ENCODE data around the gene PHLDB3.

The PHLDB3 gene

DNA sequence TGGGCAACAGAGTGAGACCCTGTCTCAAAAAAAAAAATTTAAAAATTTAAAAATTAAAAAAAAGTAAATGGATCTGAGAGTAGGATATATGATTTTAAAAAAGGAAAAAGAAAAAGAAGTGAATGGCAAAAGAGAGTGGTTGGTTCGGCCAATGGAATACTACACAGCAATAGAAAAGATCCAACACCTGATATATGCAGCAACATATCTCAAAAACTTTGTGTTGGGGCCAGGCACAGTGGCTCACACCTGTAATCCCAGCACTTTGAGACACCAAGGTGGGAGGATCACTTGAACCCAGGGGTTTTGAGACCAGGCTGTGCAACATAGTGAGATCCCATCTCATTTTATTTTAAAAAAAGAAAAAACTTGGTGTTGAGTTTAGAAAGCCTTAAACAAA lies 37.8 kb downstream of the PHLDB3 start:
- in situ Hi-C loops (cut with MboI; ENCODE audit: low pct_unique_long_range_greater_than_20kb, low sequenced_read_pairs, unreplicated experiment), result no loop called here
- DNase-seq (ENCODE audit: low spot score), result no peak

DNA sequence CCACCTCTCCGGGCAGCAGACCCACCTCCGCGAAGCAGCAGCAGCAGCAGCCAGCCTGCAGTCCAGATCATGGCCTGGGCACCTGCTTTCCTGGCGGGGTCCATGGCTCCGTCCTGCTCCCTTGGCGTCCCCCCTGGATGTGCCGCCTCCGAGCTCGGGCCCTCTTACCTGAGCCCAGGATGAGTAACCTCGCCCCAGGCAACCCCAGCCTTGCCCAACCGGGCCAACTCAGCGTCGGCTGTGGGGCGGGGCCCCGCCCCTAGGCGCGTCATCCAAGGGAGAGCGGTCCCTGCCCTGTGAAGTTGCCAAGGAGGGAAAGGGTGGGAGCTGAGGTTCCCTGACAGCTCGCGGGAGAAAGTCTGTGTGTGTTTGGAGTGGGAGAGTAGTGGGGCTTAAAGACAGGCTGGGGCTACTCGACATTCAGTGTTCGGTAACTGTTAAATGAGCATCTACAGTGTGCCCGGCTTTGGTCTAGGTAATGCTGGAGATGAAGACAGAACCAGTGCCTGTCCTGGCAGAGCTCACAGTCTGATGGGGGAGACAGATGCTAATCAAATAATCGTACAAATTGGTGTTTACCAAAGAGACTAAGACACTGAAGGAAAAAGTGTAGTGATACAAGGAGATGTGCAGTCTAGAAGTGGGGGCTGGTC lies 39.0 kb downstream of the PHLDB3 start, which contains the start of gene LYPD3:
LYPD3 (minus strand) TSS at position 141 of the 653 bp plus-strand sequence; CDS start at position 104, 37 bp downstream.
- in situ Hi-C loops (cut with MboI; ENCODE audit: low pct_unique_long_range_greater_than_20kb, low sequenced_read_pairs, unreplicated experiment), result no loop called here
- no peak for DNase-seq (ENCODE audit: low spot score)
- TF ChIP-seq, protein P1, sequence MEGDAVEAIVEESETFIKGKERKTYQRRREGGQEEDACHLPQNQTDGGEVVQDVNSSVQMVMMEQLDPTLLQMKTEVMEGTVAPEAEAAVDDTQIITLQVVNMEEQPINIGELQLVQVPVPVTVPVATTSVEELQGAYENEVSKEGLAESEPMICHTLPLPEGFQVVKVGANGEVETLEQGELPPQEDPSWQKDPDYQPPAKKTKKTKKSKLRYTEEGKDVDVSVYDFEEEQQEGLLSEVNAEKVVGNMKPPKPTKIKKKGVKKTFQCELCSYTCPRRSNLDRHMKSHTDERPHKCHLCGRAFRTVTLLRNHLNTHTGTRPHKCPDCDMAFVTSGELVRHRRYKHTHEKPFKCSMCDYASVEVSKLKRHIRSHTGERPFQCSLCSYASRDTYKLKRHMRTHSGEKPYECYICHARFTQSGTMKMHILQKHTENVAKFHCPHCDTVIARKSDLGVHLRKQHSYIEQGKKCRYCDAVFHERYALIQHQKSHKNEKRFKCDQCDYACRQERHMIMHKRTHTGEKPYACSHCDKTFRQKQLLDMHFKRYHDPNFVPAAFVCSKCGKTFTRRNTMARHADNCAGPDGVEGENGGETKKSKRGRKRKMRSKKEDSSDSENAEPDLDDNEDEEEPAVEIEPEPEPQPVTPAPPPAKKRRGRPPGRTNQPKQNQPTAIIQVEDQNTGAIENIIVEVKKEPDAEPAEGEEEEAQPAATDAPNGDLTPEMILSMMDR (IDR thresholded peaks at IDR 0.05; ENCODE audit: extremely low read depth, insufficient read depth, missing control alignments), result no peak

More for the DNA sequence above, 37.8 kb downstream of the PHLDB3 start:
- TF ChIP-seq, protein P1 (IDR thresholded peaks at IDR 0.05; ENCODE audit: extremely low read depth, insufficient read depth, missing control alignments), result no peak

DNA sequence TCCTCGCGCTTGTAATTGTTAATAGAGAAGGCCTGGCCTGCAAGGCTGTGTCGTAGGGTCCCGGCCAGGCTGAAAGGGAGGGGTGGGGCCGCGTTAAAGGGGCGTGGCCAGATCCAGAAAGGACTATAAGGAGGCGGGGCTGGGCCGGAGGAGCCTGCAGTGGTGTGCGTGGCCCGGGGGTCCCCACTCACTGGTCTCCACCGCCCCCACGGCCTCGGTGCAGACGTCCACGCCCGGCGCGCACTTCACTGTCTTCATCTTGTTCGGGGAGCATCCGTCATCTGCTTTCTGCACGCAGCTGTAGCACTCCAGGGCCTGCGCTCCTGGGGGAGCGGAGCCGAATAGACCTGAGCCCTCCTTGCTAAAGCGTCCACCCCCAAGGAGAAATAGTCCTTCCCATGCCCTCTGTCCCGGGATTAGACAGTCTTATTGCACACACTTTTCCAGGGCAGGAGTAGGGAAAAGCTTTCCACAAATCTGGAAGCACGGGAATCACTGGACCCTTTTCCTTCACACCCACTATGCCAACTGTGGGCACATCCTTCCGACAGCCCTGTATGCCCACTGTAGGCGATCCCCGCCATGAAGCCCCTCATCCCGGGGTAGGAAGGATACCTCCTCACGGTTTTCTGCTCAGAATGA lies 40.3 kb downstream of the PHLDB3 start:
- DNase-seq (ENCODE audit: low spot score), result peak; percentile 82
- TF ChIP-seq, protein P1 (IDR thresholded peaks at IDR 0.05; ENCODE audit: extremely low read depth, insufficient read depth, missing control alignments), result no peak
- in situ Hi-C loops (cut with MboI; ENCODE audit: low pct_unique_long_range_greater_than_20kb, low sequenced_read_pairs, unreplicated experiment), result no loop called here

DNA sequence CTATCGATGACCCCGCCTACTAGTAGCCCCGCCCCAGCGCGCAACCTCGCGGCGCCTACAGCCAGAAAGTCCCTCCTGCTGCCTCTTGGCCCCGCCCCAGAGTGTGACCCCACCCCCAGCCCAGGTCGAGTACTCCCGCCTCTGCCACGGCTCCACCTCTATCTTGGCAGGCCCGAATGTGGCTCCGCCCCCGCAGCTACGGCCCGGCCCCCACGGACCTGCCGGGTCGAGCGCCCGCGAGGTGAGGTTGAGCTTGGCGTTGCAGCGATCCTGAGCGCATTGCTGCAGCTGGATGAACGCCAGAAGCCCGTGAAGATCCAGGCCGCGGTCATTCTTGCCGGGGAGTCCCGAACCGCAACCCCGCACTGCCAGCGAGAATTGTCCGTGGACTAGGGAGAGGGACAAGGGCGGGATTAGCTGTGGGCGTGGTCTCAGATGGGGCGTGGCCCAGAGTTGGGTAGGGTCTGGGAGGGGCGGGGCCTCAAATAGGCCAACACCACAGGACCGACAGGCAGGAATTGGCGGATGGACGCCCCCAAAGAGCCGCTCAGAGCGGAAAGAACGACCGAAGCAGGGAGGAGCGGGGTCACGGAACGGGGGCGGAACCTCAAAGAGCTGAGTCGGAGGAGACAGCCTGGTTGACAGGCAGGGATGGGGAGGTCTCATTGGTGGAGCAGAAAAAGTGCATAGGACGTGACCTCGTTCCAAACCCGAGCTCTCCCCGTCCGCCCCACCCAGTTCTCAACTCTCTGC lies 41.0 kb downstream of the PHLDB3 start:
- TF ChIP-seq, protein P1 (IDR thresholded peaks at IDR 0.05; ENCODE audit: extremely low read depth, insufficient read depth, missing control alignments), result no peak
- DNase-seq (ENCODE audit: low spot score), result peak; percentile 98
- in situ Hi-C loops (cut with MboI; ENCODE audit: low pct_unique_long_range_greater_than_20kb, low sequenced_read_pairs, unreplicated experiment), result no loop called here

DNA sequence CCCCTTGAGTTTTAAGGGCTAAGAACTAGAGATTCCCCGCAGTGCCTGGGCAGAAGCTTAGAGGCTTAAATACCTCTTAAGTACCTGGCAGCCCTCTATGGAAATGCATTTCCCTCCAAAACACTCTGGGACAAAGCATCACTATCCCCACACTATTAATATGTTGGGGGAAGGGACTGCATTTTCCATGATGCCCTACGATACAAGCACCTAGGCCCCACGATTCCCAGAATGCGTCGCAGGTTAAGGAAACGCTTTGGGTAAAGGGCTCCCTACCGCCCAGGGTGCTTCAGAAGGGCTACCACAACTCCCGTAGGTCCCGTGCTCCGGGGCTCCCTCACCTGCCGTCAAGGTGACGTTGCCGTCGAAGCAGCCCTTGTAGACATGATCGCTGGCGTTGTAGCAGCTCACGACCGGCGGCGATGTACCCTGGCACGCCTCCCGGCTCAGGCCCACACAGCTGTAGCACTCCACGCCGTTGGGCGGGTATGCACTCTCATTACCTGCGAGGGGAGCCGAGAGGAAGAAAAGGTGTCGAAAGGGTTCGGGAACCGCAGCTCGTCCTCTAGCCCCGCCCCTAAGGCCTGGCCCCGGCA lies 41.7 kb downstream of the PHLDB3 start:
- TF ChIP-seq, protein P1 (IDR thresholded peaks at IDR 0.05; ENCODE audit: extremely low read depth, insufficient read depth, missing control alignments), result no peak
- no peak for DNase-seq (ENCODE audit: low spot score)
- in situ Hi-C loops (cut with MboI; ENCODE audit: low pct_unique_long_range_greater_than_20kb, low sequenced_read_pairs, unreplicated experiment), result no loop called here

DNA sequence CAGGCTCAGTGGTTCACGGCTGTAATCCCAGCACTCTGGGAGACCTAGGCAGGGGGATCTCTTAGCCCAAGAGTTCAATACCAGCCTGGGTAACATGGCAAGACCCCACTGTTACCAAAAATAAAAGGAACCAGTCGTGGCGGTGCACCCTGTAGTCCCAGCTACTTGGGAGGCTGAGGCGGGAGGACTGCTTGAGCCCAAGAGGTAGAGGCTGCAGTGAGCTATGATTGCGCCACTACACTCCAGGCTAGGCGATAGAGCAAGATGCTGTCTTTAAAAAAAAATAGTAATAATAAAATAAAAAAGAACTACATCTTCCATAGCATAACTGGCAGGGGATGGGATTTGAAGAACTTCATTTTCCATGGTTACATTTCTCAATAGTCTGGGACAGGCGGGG lies 42.2 kb downstream of the PHLDB3 start:
- in situ Hi-C loops (cut with MboI; ENCODE audit: low pct_unique_long_range_greater_than_20kb, low sequenced_read_pairs, unreplicated experiment), result no loop called here
- no peak for DNase-seq (ENCODE audit: low spot score)
- TF ChIP-seq, protein P1 (IDR thresholded peaks at IDR 0.05; ENCODE audit: extremely low read depth, insufficient read depth, missing control alignments), result no peak
